Measurements from ENCODE around the gene PNPLA3.

DNA sequence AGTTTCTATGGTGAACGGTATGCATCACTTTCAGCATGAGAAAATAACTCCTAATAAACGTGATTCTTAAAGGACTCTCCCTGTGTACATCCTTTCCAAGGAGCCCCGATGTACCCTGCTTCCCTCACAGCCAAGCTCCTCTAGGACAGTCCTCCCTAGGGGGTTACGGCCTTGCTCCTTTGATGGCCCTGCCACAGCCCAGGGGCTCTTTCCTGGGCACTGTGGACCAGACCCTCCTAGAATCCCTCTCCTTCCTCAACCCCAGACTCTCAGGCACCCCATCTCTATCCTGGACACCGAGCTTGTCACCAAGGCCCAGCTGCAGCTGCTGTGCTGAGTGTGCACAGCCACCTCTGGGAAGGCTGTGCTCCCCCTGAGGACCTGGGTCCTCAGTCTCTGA, 27.8 kb downstream of the PNPLA3 start:
- TF ChIP-seq, protein P1, sequence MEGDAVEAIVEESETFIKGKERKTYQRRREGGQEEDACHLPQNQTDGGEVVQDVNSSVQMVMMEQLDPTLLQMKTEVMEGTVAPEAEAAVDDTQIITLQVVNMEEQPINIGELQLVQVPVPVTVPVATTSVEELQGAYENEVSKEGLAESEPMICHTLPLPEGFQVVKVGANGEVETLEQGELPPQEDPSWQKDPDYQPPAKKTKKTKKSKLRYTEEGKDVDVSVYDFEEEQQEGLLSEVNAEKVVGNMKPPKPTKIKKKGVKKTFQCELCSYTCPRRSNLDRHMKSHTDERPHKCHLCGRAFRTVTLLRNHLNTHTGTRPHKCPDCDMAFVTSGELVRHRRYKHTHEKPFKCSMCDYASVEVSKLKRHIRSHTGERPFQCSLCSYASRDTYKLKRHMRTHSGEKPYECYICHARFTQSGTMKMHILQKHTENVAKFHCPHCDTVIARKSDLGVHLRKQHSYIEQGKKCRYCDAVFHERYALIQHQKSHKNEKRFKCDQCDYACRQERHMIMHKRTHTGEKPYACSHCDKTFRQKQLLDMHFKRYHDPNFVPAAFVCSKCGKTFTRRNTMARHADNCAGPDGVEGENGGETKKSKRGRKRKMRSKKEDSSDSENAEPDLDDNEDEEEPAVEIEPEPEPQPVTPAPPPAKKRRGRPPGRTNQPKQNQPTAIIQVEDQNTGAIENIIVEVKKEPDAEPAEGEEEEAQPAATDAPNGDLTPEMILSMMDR (IDR thresholded peaks at IDR 0.05; ENCODE audit: low read depth, low read length): no peak
- no peak for TF ChIP-seq POLR2A (IDR thresholded peaks at IDR 0.05; ENCODE audit: extremely low read depth, insufficient read length)
